K562 (cell line): ENCODE measurements around the gene PCYT1A. TPM values are rescaled to one million over a fixed set of nuclear protein-coding genes. Genes with fewer than 3 reads are reported as not detected.

Source experiments
- CBX8 ChIP-seq: fragments of 200-600 bp; sonication (generic); IDR thresholded peaks from 2 replicates; pipeline ENCODE4 v1.6.1; 2012; ENCODE audit warnings: borderline replicate concordance, mixed run types, low read depth, mild to moderate bottlenecking, moderate library complexity, mixed read lengths, low read length, control low read depth, inconsistent platforms; ENCODE audit not compliant: poor library complexity, severe bottlenecking; ENCODE audit errors: extremely low read depth
- CREBBP ChIP-seq: IDR thresholded peaks from one replicate; pipeline ENCODE4 v1.6.1; 2012; ENCODE audit warnings: low read depth, mild to moderate bottlenecking, control low read depth, inconsistent platforms, low read length
- CTBP1 ChIP-seq: fragments of 450-650 bp; IDR thresholded peaks from 2 replicates; pipeline ENCODE4 v1.6.1; 2016; ENCODE audit warnings: borderline replicate concordance
- E2F5 ChIP-seq: sonication (generic); formaldehyde crosslinking; IDR thresholded peaks from 2 replicates; pipeline ENCODE4 v1.8.0; 2022; ENCODE audit warnings: mild to moderate bottlenecking, missing genetic modification reagents
- FIP1L1 ChIP-seq: fragments of 200-400 bp; formaldehyde crosslinking; IDR thresholded peaks from 2 replicates; pipeline ENCODE4 v1.6.1; 2018; ENCODE audit warnings: mild to moderate bottlenecking, low read depth, low read length; ENCODE audit not compliant: poor library complexity, severe bottlenecking
- FOXJ2 ChIP-seq: fragments of 200-800 bp; sonication (Bioruptor generic); IDR thresholded peaks from 2 replicates; pipeline ENCODE4 v1.6.1; 2016; ENCODE audit warnings: missing genetic modification characterization, missing compliant biosample characterization
- FOXK1 ChIP-seq: sonication (generic); formaldehyde crosslinking; IDR thresholded peaks from 2 replicates; pipeline ENCODE4 v1.8.0; 2022; ENCODE audit warnings: missing genetic modification reagents, mild to moderate bottlenecking, borderline replicate concordance
- FOXO4 ChIP-seq: fragments of 450-650 bp; formaldehyde crosslinking; IDR thresholded peaks from 2 replicates; pipeline ENCODE4 v1.4.0; 2020; ENCODE audit warnings: mild to moderate bottlenecking, moderate library complexity
- HDGF ChIP-seq: fragments of 450-650 bp; IDR thresholded peaks from 2 replicates; pipeline ENCODE4 v1.6.1; 2016
- KDM5B ChIP-seq: fragments of 200-600 bp; sonication (generic); IDR thresholded peaks from 2 replicates; pipeline ENCODE4 v1.6.1; 2012; ENCODE audit warnings: low read depth, mild to moderate bottlenecking, moderate library complexity, low read length, control low read depth, inconsistent platforms; ENCODE audit not compliant: insufficient replicate concordance
- NFRKB ChIP-seq: fragments of 450-650 bp; IDR thresholded peaks from 2 replicates; pipeline ENCODE4 v1.6.1; 2016; ENCODE audit warnings: low read depth
- PRDM10 ChIP-seq: fragments of 450-650 bp; IDR thresholded peaks from 2 replicates; pipeline ENCODE4 v1.6.1; 2018; ENCODE audit not compliant: partially characterized antibody
- STAT5A ChIP-seq: IDR thresholded peaks from 2 replicates; pipeline ENCODE4 v1.6.1; 2012; ENCODE audit warnings: low read length, inconsistent platforms, borderline replicate concordance
- TAF7 ChIP-seq: fragments of 450-650 bp; IDR thresholded peaks from 2 replicates; pipeline ENCODE4 v1.6.1; 2016; ENCODE audit warnings: missing genetic modification characterization, missing compliant biosample characterization
- TEAD2 ChIP-seq: fragments of 450-650 bp; IDR thresholded peaks from 2 replicates; pipeline ENCODE4 v1.6.1; 2016; ENCODE audit warnings: missing genetic modification characterization, control low read depth, missing compliant biosample characterization
- ZKSCAN8 ChIP-seq: fragments of 200-800 bp; sonication (Bioruptor generic); IDR thresholded peaks from 2 replicates; pipeline ENCODE4 v1.6.1; 2016; ENCODE audit warnings: missing genetic modification characterization, missing compliant biosample characterization
- ZNF12 ChIP-seq: sonication (generic); formaldehyde crosslinking; IDR thresholded peaks from 2 replicates; pipeline ENCODE4 v1.4.0; 2020; ENCODE audit warnings: mild to moderate bottlenecking, missing genetic modification reagents
- ZNF583 ChIP-seq: fragments of 250-450 bp; sonication (Bioruptor Pico); IDR thresholded peaks from 2 replicates; pipeline ENCODE4 v1.4.0; 2020
- ZNF584 ChIP-seq: fragments of 200-800 bp; sonication (Bioruptor generic); IDR thresholded peaks from 2 replicates; pipeline ENCODE4 v1.6.1; 2016; ENCODE audit warnings: low read depth, mild to moderate bottlenecking, missing genetic modification characterization, missing compliant biosample characterization
- polyA plus RNA-seq, 8 experiments: library from polyadenylated mRNA; depleted of rRNA in 4 of 8; stranded (reverse) in 5 of 8; unstranded in 3 of 8; fragments of >200 nt; fragmentation: Nextera tagmentation in 2 of 8; fragmentation: Illumina TruSeq in 1 of 8; extraction: Ambion mirVana in 2 of 8; extraction: Trizol in 1 of 8; gene quantifications; 2 replicates each; pipeline versions ENCODE4 v1.2.1 to v1.2.3, GENCODE V29; 2011 to 2014; ENCODE audit warnings: inconsistent platforms in 1 of 8, missing spikeins in 1 of 8
- total RNA-seq, 7 experiments: library from RNA; depleted of rRNA in 6 of 7; stranded (reverse); fragments of >200 nt in 6 of 7; fragmentation: Illumina TruSeq in 2 of 7; extraction: Trizol in 2 of 7; gene quantifications; 2 replicates each; pipeline versions ENCODE4 v1.2.1 to v1.2.3, GENCODE V29; 2011 to 2021; ENCODE audit warnings: low replicate concordance in 1 of 7
- TF ChIP-seq, protein P1 (sequence below), 3 experiments: fragments of 200-800 bp in 1 of 3; sonication (Bioruptor generic) in 1 of 3; sonication (generic) in 1 of 3; formaldehyde crosslinking in 1 of 3; IDR thresholded peaks; 2 replicates each; pipeline versions ENCODE4 v1.6.1 to v1.8.0; 2016 to 2022; ENCODE audit warnings: mild to moderate bottlenecking in 2 of 3, missing compliant biosample characterization in 2 of 3, missing genetic modification characterization in 2 of 3, missing genetic modification reagents in 1 of 3

PCYT1A gene
- total and polyA plus RNA-seq, 9 of the 15 experiments (the other 6 are each of a cell fraction or from before 2014, with no cell fraction given) = 13.4 to 62.8 (median 49.4) TPM

DNA sequence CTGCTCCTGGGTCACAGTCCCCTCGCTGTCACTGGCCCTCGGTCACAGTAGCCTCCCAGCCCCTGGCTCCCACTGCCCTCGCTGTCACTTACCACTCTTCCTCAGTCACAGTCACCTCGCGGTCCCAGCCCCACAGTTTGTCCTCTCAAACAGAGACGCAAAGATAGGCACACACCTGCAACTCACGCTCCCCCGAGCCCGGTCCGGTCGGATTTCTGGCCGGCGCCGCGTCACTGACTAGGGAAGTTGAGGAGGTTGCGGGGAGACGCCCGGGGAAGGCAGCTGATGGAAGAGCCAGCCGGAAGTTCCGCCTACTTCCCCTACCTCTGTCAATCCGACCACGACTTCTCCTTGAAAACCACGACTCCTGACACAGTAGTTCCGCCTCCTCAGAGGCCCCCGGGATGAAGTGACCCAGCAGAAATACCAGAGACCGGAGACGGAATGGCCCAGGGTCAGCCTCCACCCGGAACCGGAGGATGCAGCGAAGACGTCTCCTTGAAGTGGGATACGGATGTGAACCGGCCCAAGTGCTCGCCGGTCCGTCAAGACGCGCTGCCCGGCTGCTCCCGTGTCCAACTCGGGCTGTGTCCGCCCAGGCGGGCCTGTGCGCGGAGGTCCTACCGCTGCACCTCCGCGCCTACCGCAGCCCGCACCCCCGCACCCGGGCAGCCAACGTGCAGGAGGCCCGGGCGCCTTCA lies at the start of gene PCYT1A (continued):
- TF ChIP-seq KDM5B = peak; percentile 86
- 0 out of 2 replicates have a peak, but pooled peaks have one; percentile 33 for TF ChIP-seq FOXK1 (CRISPR knock-in tag)
- peak; percentile 21; the same call in 1 of the 2 replicates for TF ChIP-seq STAT5A
- peak; percentile 89; the same call in 1 of the 2 replicates for TF ChIP-seq NFRKB
- no peak for TF ChIP-seq E2F5 (CRISPR knock-in tag)
- TF ChIP-seq FOXO4 (CRISPR knock-in tag) = no peak
- peak; percentile 90 for TF ChIP-seq CTBP1
- no peak for TF ChIP-seq TEAD2 (tag)
- TF ChIP-seq FIP1L1 = peak; percentile 19
- no peak for TF ChIP-seq CREBBP
- peak; percentile 48 for TF ChIP-seq TAF7 (tag)
- TF ChIP-seq ZNF583 (CRISPR knock-in tag) = no peak
- no peak for TF ChIP-seq FOXJ2 (tag)
- TF ChIP-seq CBX8 = no peak
- TF ChIP-seq, protein P1, sequence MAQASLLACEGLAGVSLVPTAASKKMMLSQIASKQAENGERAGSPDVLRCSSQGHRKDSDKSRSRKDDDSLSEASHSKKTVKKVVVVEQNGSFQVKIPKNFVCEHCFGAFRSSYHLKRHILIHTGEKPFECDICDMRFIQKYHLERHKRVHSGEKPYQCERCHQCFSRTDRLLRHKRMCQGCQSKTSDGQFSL (CRISPR knock-in tag; IDR thresholded peaks at IDR 0.05) = peak; percentile 72
- TF ChIP-seq, protein P1 (tag; IDR thresholded peaks at IDR 0.05) = no peak; a peak in 1 of 4 replicates
- TF ChIP-seq ZKSCAN8 = no peak
- 0 out of 2 replicates have a peak, but pooled peaks have one; percentile 19 for TF ChIP-seq ZNF584
- TF ChIP-seq PRDM10 = peak; percentile 66
- TF ChIP-seq HDGF = peak; percentile 88; the same call in 1 of the 2 replicates
- TF ChIP-seq ZNF12 (CRISPR knock-in tag) = peak; percentile 73; the same call in 1 of the 2 replicates
